HG03457 (cell line): ENCODE data around the gene ITCH.
A peak's percentile ranks its signal among the peaks of the same experiment; 100 is the strongest.
"Not testable (repeated sequence)": the region's sequence is repeated elsewhere in the genome, so short reads cannot be mapped to it uniquely, and the experiment has no call there.

Source experiments
- ATAC-seq: cut with Tn5 transposase; IDR thresholded peaks from one replicate; pipeline ENCODE4 v1.9.1; 2021; ENCODE audit warnings: moderate number of reproducible peaks; ENCODE audit not compliant: unreplicated experiment

The ITCH gene

DNA sequence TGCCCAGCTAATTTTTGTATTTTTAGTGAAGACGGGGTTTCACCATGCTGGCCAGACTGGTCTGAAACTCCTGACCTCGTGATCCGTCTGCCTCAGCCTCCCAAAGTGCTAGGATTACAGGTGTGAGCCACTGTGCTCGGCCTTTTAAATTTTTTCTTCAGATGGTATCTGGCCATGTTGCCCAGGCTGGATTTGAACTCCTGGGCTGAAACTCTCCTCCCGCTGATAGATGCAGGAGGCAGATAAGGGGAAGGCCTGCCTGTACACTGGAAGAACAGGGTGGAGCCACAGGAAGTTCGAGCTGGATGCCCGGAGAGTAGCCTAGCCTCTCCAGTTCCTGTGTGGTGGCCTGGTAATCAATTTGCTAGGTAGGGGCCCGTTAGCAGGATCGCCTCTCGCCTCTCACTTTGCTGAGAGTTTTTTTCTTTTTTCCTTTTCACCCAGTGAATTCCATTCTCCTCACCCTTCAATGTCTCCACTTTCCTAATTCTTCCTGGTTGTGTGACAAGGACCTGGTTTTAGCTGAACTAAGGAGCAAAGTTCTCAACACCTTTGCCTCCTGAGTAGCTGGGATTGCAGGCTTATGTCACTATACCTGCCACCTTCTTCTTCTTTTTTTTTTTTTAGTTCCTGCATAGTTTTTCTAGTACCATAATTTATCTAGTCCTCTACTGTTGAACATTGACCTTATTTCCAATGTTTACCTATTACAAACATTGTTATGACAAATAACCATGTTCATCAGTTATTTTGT, 19.4 kb upstream of the ITCH start:
- ATAC-seq: no peak

DNA sequence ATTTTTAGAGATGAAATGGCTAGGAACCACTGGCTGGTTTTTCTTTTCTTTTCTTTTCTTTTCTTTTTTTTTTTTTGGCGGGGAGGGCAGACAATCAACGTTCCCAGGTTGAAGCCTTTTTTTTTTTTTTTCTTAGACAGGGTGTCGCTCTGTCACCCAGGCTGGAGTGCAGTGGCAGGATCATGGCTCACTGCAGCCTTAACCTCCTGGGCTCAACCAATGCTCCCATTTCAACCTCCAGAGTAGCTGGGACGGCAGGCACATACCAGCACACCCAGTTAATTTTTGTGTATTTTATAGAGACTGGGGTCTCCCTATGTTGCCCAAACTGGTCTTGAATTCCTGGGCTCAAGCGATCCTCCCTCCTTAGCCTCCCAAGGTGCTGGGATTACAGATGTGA, 18.8 kb upstream of the ITCH start:
- ATAC-seq: no peak

DNA sequence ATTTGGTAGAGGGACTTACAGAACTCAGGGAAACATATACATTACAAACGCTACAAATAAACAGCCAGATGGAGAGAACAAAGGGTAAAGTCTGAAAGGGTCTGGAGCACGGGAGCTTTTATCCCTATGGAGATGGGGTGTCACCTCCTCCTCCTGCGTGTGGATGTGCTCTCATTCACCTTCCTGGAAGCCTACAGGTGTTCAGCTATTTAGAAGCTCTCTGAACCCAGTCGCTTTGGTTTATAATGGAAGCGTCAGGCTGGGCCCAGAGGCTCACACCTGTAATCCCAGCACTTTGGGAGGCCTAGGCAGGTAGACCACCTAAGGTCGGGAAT, 17.7 kb upstream of the ITCH start:
- ATAC-seq: no peak

DNA sequence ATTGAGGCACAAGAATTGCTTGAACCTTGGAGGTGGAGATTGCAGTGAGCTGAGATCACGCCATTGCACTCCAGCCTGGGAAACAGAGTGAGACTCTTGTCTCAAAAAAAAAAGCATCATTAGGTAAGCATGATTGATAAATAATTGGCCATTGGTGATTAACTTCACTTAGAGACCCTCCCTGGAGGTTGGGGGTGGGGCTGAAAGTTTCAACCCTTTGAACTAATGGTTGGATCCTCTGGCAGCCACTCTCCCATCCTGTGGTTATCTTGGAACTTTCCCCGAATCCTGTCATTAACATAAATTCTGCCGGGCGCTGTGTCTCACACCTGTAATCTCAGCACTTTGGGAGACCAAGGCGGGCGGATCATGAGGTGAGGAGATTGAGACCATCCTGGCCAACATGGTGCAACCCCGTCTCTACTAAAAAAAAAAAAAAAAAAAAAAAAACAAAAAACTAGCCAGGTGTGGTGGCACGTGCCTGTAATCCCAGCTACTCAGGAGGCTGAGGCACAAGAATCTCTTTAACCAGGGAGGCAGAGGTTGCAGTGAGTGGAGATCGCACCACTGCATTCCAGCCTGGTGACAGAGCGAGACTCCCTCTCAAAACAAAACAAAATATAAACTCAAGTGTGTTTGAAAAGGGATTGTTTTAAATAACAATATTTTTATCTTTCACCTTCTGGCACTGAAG, 17.1 kb upstream of the ITCH start:
- not testable (repeated sequence) for ATAC-seq

DNA sequence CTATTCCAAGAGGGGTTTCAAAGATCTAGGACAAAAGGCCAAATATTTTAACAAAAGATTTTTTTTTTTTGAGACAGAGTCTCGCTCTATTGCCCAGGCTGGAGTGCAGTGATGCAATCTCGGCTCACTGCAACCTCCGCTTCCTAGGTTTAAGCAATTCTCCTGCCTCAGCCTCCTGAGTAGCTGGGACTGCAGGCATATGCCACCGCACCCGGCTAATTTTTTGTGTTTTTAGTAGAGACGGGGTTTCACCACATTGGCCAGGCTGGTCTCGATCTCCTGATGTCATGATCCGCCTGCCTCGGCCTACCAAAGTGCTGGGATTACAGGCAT, 16.6 kb upstream of the ITCH start:
- ATAC-seq: not testable (repeated sequence)

DNA sequence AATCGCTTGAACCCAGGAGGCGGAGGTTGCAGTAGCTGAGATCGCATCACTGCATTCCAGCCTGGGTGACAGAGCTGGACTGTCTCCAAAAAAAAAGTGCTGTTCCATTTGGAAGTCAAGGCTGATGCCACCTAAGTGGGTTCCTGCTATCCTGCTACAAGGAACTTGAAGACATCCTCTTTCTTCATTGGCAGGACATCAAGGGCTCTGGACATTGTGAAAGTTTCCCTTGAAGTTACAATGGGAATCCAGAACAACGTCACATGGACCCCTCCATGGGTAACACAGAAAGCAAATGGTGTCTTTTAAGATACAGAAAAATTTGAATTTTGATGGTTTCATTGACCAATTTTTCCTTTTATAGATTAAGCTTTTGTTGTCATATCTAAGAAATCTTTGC, 15.5 kb upstream of the ITCH start:
- ATAC-seq: no peak

DNA sequence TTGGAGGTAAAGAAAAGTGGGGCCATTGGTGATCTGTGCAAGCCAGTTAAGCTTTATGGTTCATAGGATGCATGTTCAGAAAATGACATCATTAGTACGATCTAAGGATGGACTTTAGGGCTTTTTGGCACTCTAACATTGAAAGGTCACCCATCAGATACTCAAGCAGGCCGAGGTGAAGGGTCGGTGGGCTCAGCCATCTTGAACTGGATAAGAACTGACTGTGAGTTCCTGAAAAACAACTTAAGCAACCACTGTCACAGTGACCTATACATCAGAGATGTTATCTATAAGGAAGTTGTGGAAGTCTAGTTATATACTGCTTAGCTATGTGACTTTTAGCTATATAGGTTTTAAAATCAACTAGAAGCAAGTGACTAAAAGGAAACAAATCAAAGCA, 13.0 kb upstream of the ITCH start:
- no peak for ATAC-seq

DNA sequence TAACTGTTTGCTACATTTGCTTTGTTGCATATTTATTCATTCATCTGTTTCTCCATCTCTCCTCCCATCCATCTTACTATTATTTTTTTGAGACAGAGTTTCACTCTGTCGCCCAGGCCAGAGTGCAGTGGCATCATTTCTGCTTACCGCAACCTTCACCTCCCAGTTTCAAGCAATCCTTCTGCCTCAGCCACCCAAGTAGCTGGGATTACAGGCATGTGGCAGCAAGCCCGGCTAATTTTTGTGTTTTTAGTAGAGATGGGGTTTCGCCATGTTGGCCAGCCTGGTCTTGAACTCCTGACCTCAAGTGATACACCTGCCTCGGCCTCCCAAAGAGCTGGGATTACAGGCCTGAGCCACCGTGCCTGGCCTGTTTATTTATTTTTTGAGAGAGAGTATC, 9.6 kb upstream of the ITCH start:
- ATAC-seq: not testable (repeated sequence)

DNA sequence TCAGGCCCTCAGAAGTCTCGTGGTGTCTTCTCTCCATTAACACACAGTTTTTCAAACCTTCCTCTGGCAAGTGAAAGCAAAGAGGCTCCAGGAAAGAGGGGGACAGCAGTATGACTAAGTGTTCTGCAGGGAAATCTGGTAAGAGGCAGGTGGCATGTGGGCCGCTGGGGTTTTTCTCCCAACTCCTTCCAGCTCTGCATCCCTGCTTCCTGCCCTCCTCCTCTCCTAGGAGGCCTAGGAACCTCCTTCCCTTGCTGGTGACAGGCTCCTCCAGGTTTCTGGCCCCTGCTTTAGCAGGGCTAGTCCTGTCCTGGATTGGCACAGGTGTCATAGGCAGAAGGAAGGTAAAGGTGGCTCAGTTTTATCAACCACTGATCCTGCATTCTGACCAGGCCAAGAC, 7.6 kb upstream of the ITCH start:
- no peak for ATAC-seq

DNA sequence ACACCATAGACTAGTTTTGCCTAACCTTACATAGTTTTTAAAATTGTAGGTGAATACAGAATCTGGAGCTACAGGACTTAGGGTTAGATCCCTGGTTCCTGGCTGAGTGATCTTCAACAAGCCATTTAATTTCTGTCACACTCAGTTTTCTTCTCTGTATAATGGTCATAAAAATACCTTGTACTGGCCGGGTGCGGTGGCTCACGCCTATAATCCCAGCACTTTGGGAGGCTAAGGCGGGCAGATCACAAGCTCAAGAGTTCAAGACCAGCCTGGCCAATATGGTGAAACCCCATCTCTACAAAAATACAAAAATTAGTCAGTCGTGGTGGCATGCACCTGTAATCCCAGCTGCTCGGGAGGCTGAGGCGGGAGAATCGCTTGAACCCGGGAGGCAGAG, 3.3 kb upstream of the ITCH start:
- ATAC-seq: not testable (repeated sequence)

DNA sequence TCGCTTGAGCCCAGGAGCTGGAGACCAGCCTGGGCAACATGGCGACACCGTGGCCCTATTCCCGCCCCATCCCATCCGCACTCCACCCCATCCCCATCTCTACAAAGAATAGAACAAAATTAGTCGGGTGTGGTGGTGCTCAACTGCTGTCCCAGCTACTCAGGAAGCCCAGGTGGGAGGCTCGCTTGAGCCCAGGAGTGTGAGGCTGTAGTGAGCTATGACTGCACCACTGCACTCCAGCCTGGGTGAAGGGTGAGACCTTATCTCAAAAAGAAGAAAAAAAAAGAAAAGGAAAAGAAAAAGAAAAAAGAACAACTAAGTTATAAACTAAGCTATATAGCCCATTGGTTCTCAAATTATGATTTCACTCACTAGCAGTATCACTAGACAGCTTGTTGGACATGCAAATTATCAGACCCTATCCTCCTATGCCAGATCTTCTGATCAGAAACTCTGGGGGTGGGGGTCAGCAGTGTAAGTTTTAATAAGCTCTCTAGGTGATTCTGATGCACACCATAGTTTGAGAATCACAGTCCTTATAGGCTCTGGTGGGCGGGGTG, 491 bp upstream of the ITCH start:
- no peak for ATAC-seq

DNA sequence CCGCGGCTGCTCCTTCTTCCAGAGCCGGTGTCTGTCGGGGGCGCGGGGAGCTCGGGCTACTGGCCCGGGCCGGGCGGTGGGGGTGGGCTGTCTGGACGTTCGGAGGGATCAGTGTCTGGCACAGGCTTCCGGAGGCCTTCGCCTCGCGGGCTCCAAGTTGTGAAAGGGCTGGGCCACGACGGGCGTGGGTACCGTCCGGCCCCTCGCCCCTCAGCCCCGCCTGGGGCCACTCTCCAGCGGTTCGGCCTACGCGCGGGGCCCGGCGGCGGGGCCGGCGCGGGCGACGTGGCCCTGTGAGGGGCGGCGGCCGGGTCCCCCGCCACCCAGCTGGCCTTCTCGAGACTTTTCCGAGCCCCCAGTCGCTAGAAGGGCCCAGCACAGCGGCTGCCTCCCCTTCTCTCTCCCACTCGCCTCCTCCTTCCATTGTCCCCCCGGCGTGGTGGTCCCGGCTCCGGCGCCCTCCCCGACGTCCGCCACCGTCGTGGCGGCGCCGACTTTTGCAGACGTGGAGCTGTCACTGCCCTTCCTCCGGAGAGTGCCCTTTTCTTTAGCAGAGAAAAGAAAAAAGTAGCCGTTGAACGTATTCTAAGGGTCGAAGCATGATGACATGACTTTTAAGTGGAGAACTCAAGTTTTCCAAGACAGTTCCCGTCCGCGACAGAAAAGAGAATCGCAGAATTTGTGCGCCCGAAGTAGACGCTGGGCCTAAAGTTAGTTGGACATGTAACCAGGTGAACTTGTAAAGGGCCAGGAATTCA, 571 bp downstream of the ITCH start:
- peak; percentile 33 for ATAC-seq

DNA sequence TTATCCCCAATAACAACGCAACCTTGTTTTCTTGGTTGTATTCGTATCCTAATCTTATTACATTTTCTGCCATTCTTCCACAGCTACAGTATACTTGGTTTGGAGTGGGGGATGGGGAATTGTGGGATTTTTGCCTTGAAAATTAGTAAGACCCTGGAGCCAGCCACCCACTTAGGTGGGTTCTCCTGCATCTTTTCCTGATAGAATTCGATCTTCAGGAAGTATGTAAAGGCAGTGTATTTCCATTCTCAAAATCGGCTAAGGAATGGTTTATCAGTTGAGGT, 1.1 kb downstream of the ITCH start:
- no peak for ATAC-seq

DNA sequence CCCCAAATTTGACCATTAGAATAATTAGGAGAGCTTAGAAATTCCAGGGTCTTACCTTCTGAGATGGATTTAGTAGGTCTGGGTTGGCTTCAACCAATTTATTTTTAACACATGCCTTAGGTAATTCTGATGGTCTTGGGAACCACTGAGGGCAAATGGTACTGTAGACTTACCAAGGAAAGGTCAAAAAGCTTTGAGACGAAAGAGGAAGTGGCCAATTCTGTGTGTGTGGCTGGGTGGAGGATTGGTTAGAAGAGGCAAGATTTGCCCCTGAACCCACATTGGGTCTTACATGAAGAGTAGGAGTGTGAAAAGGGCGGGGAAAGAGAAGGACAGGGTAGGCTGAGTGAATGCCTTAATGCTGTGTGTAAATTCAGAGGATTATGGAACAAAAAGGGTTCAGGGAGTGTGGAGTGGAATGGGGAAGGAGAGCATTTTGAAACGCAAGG, 2.7 kb downstream of the ITCH start:
- no peak for ATAC-seq

DNA sequence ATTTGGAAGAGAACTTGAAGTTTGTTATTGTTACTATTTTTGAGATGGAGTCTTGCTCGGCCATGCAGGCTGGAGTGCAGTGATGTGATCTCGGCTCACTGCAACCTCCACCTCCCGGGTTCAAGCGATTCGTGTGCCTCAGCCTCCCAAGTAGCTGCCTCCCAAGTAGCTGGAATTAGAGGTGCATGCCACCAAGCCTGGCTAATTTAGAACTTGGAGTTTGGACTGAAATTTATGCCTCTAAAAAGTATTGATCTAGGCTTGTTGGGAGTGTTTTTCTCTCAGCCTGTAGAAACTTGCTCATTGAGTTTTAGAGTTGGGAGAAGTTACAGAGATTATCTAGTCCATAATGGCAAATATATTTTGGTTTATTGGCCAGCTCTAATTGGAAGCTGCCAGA, 4.1 kb downstream of the ITCH start:
- no peak for ATAC-seq

DNA sequence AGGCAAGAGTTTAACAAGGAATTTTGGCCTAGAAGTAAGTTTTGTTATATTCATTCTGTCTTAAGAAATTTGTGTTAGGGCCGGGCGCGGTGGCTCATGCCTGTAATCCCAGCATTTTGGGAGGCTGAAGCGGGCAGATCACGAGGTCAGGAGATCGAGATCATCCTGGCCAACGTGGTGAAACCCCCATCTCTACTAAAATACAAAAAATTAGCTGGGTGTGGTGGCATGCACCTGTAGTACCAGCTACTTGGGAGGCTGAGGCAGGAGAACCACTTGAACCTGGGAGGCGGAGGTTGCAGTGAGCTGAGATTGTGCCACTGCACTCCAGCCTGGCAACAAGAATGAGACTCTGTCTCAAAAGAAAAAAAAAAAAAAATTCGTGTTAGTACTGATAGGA, 4.8 kb downstream of the ITCH start:
- not testable (repeated sequence) for ATAC-seq

DNA sequence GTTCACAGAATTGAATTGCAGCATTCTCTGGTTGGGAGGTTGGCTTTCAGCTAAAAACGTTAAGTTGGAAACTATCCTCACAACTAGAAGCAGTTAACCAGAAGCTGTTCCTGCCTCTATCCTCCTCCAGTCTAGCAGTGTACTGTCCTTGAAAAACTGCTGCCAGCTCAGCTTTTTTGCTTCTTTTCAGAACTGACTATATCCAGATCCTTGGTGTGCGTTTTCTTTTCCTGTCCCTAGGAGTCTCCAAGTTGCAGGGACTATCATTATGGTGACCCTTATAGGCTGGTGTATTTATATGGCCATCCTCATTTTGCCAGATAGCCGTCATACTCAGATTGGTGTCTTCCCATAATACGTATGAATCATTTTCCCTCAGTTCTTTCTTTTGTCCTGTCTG, 5.5 kb downstream of the ITCH start:
- ATAC-seq: no peak

DNA sequence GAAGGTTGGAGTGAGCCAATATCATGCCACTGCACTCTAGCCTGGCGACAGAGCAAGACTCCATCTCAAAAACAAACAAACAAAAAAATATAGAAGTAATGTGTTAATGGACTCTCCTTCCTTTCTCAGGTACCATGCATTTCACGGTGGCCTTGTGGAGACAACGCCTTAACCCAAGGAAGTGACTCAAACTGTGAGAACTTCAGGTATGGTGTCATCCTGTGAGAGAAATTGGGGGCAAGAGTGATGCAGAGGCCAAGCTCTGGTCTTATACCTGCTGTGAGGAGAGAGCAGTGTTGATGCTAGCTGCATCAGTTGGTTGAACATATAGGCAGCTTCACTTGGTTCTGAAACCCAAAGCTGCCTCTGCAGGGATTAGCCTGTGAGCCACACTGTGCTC, 6.2 kb downstream of the ITCH start:
- no peak for ATAC-seq

DNA sequence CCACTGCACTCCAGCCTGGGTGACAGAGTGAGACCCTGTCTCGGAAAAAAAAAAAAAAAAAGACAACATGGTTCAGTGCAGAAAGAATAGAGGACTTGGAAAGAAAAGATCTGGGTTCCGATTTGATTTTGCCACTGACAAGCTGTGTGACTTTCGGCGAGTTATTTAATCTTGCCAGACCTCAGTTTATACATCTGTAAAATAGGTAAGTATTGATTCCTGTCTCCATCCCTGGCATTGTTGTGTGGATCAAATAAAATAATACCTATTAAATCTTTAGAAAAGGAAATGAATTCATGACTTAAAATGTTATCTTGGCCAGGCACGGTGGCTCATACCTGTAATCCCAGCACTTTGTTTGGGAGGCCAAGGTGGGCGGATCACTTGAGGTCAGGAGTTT, 7.0 kb downstream of the ITCH start:
- no peak for ATAC-seq

DNA sequence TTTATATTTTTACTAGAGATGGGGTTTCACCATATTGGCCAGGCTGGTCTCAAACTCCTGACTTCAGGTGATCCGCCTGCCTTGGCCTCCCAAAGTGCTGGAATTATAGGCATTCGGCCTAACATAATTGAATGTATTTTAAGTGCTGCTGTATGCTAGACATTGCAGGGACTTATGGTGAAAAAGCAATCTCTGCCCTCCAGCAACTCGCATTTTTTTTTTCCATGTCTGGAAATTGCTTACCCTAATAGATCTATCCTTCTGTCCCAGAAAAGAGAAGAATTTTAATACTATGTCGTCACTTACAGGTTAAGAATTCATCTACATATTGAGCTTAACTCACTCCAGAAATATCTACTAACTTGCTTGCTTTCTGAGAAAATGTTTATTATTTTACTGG, 10.4 kb downstream of the ITCH start:
- ATAC-seq: no peak

DNA sequence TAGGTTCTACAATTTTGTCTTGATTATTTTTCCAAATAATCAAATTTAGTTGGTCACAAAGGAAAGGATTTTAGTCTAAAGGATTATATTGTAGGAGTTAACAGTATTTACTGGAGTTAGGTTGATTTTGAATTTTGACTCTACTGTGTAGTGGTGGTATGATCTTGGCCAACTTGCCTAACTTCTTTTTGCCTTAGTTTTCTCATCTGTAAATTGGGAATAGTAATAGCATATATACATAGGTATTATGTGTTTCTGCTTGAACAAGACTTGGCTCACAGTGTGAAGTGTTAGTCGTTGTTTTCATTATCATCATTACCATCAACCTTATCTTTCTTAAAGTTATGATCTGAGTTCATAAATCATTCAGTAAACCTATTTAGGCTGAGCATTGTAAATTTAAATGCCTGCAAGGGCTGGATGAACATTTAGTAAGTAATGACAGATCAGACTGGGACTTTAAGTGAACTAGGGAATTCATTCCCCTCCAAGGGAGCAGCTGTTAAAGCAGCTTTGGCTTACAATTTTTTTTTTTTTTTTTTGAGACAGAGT, 11.2 kb downstream of the ITCH start:
- no peak for ATAC-seq

DNA sequence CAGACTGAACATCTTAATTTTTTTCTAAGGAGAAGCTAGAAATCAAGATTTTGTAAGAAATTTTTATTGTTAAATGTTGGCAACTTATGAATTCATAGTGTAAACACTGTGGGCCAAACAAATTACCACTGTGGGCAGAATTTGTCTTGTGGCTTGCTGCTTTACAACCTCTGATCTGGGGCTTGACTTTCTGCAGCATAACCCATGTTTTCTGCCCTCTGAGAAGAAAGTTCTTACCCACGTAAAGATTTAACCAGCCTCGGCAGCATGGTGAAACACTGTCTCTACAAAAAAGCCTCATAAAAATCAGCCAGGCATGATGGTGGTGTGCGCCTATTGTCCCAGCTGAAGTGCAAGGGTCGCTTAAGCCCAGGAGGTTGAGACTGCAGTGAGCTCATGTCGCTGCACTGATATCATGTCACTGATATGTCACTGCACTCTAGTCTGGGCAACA, 12.9 kb downstream of the ITCH start:
- no peak for ATAC-seq
